ENCODE measurements around the gene XPNPEP3. TPM values are rescaled to one million over a fixed set of nuclear protein-coding genes. Genes with fewer than 3 reads are reported as not detected.

XPNPEP3 gene
- total RNA-seq, 6 experiments from 2014 or later = 9.2 to 33.7 (median 18.5) TPM

GRCh38 chr22:40973144-40973543, 116.2 kb downstream of the XPNPEP3 start:
- TF ChIP-seq POLR2A (IDR thresholded peaks at IDR 0.05) (no peak), CTCF (IDR thresholded peaks at IDR 0.05) (no peak)
- Histone ChIP-seq H3K36me3 (peaks cover 0 to 37% (median 7%) of the 10 kb centered on the region in 4 donors), H3K4me3 (no peak overlapping the region), H3K4me1 (no peaks in the 10 kb centered on the region), H3K27ac (no peak overlapping the region), H3K27me3 (no peaks in the 10 kb centered on the region), H3K9me3 (no peaks in the 10 kb centered on the region)
- ATAC-seq (no peak), DNase-seq (no peak)
- intact Hi-C loops (cut with DNase I) = no loop called here
- WGBS (ENCODE audit: insufficient coverage, low coverage, low lambda C conversion rate, missing lambda C conversion rate) = 92% methylated on average over 8 of the region's 13 CpGs

- Histone ChIP-seq H3K9me3 (no peaks in the 10 kb centered on the region), H3K36me3 (peaks cover 0 to 19% (median 7%) of the 10 kb centered on the region in 4 donors), H3K27me3 (no peaks in the 10 kb centered on the region), H3K4me1 (no peaks in the 10 kb centered on the region), H3K27ac (no peak overlapping the region), H3K4me3 (no peak overlapping the region)
- DNase-seq (no peak), ATAC-seq (no peak)
- TF ChIP-seq CTCF (IDR thresholded peaks at IDR 0.05) (no peak), POLR2A (IDR thresholded peaks at IDR 0.05) (no peak)
- intact Hi-C loops (cut with DNase I) = no loop called here
- WGBS (ENCODE audit: insufficient coverage, low coverage, low lambda C conversion rate, missing lambda C conversion rate) = 57% methylated on average over 1 of the region's 1 CpG
Observed at GRCh38 chr22:40975366-40975765, 118.4 kb downstream of the XPNPEP3 start.

- TF ChIP-seq CTCF (IDR thresholded peaks at IDR 0.05) (no peak), POLR2A (IDR thresholded peaks at IDR 0.05) (no peak)
- Histone ChIP-seq H3K4me3 (no peak overlapping the region), H3K27me3 (no peaks in the 10 kb centered on the region), H3K9me3 (no peaks in the 10 kb centered on the region), H3K4me1 (no peaks in the 10 kb centered on the region), H3K36me3 (peaks cover 0 to 8% (median 3%) of the 10 kb centered on the region in 4 donors), H3K27ac (no peak overlapping the region)
- intact Hi-C loops (cut with DNase I) = no loop called here
- ATAC-seq = no peak
- no peak for DNase-seq
- 85% methylated on average over 10 of the region's 18 CpGs for WGBS (ENCODE audit: insufficient coverage, low coverage, low lambda C conversion rate, missing lambda C conversion rate)
Observed at GRCh38 chr22:40976866-40977700, 120.1 kb downstream of the XPNPEP3 start.

DNA sequence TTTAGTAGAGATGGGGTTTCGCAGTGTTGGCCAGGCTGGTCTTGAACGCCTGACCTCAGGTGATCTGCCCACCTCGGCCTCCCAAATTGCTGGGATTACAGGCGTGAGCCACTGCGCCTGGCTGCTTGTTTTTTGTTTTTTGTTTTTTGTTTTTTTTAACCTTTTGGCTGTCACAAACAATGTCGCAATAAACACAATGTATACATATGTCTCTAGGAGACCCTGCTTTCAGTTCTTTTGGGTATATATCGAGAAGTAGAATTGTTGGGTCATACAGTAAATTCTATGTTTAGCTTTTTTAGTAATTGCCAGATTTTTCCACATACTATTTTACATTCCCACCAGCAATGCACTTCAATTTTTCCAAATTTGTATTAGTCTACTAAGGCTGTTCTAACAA, 122.2 kb downstream of the XPNPEP3 start:
- H3K36me3 ChIP-seq = no peaks in the 10 kb centered on the region
- intact Hi-C loops (cut with DNase I) = no loop called here
- H3K4me3 ChIP-seq = no peak overlapping the region
- no peaks in the 10 kb centered on the region for H3K27me3 ChIP-seq
- ATAC-seq (no peak), DNase-seq (no peak)
- H3K9me3 ChIP-seq = no peaks in the 10 kb centered on the region
- no peak overlapping the region for H3K27ac ChIP-seq
- no peak for TF ChIP-seq CTCF (IDR thresholded peaks at IDR 0.05)
- no peak for TF ChIP-seq POLR2A (IDR thresholded peaks at IDR 0.05)
- WGBS (ENCODE audit: insufficient coverage, low coverage, low lambda C conversion rate, missing lambda C conversion rate) = 91% methylated on average over 7 of the region's 7 CpGs
- H3K4me1 ChIP-seq = no peaks in the 10 kb centered on the region
